Inflammatory macrophage treated with lipopolysaccharide for 4 hours (primary cell): ENCODE data around the gene FAM193A.
"Not testable (repeated sequence)": the region's sequence is repeated elsewhere in the genome, so short reads cannot be mapped to it uniquely, and the experiment has no call there.

Experiments
- DNase-seq: peaks from one replicate; pipeline ENCODE4 v3.0.0-alpha.2; 2020

FAM193A gene

DNA sequence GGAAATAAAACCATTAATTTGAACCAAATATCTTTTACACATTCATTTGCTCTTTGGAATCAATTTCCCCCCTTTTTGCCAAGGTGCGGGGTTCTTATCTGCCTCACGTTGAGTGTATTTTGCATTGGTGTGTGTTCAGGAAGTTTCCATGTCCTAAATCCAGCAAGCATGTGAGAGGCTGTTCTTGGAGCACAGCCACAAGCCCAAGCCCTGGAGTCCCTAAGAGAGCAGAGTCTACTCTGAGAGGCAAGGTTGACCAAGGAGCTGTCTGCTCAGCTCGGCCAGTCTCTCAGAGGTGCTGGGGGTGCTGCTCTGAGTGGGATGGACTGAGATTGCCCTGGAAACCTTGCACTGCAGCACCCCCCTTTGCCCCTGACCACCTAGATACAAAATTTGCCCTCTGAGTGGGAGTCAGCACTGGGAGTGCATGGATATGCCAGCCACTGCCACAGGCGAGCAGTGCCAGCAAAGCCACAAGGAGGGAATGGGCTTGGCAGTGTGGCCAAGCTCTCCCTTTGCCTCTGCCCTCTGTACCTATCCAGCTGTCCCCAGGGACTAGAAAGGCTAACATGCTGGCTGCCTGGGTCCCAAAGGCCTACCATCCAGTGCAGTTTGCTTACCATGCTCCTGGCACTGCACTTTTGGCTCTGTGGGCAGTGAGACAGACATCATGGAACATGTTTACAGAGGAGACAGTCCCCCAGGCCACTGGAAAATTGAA is 20.5 kb upstream of the FAM193A start:
- DNase-seq: no peak

GRCh38 chr4:2516635-2517034 is 19.8 kb upstream of the FAM193A start:
- no peak for DNase-seq

- DNase-seq: no peak
These were observed 9.9 kb upstream of the FAM193A start for GRCh38 chr4:2526559-2526958.

DNA sequence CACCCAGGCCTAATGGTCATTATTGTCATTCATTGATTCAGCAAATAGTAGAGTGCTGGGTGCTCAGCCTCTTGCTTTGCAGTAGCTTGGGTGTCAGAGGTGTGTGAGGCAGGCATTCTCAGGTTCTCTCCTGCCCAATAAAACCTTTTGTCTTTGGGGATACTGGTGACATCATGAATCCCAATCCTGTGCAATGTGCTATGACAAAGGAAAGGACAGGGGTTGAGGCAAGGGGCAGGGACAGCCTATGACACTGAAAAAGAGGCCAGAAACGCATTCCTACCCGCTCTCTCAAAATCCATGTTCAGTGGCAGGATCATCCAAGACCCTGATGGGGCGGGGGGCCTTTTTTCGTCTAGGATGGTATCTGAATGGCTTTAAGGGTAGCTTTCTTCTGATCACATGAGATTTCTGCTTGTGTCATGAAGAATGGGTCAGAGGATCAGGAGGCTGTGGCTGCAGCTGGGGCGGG is 1.5 kb upstream of the FAM193A start:
- DNase-seq: no peak

DNA sequence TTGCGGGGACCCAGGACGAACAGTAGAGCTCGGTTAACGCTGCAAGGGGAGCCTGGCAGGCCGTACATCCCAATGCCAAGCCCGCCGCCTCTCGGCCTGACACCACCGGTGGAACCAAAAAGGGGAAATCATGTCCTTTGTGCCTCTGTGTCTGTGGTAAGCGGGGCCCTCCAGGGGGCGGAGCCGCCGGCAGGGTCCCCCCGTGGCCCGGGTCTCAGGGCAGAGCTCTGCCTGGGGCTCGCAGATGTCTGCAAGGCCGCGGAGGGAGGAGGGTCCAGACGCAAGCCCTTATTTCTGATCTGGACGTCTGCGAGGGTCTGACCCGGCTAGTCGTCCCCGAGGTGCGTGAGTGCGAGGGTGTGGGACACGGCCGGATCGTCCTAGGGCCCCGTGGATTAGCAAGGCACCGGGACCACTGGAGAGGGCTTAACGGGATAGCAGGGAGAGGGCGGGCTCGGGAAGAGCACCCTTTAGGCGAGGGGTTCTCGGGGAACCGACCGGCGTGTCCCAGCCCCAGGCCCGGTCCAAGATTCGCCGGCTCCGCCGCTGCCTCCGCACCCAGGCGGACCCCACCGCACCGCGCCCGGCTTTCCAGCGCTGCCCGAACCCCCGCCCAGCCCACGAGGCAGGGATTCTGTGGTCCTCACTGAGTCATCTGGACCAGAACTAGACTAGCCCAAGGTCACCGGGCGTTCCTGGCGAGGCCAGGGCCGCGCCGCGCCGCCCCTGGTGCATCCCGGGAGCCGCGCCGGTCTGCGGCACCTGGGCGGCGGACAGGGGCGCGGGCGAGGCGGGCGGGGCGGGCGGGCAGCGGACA is 863 bp upstream of the FAM193A start:
- peak; percentile 65 for DNase-seq

GRCh38 chr4:2537011-2537830 is 774 bp downstream of the FAM193A start:
- DNase-seq: peak; percentile 47

GRCh38 chr4:2543580-2544191 is 7.2 kb downstream of the FAM193A start:
- not testable (repeated sequence) for DNase-seq

DNA sequence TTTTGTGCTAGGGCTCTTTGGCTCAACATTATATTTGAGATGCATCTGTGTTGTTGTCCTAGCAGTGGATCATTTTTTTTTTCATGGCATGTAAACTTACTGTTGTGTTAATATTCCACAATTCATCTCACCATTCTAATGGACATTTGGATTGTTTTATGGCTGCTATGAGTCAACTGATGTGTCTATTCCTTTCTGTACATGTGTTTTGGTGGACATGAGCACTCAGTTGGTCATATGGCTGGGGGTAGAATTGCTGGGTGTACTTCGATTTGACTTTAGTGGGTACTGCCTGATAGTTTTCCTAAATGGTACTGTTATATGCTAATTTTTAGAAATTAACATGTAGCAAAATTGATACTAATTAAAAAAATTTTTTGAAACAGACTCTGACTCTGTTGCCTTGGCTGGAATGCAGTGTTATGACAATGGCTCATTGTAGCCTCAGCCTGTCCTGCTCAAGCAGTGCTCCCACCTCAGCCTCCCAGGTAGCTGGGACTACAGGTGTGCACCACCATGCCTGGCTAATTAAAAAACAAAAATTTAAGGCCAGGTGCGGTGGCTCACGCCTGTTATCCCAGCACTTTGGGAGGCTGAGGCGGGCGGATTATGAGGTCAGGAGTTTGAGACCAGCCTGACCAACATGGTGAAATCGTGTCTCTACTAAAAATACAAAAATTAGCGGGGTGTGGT is 9.0 kb downstream of the FAM193A start:
- no peak for DNase-seq

DNA sequence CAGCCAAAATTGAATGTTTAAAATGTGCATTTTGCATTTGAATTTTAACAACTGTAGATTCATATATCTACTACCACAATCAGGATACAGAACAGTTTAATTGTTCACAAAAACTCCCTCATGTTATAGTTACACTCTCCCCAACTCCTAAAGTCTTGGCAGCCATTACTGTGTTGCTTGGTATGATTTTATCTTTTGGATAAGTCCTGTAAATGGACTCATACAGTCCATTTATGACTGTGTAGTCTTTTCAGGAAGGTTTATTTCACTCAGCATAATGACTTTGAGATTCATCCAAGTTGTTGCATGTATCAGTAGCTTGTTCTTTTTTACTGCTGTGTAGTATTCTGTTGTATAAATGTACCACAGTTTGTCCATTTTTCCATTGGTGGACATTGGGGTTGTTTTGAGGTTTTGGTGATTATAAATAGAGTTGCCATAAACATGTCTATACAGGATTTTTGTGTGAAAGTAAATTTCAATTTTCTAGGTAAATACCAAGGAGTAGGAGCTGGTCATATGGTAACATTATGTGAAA is 9.9 kb downstream of the FAM193A start:
- DNase-seq: no peak

GRCh38 chr4:2546961-2547691 is 10.7 kb downstream of the FAM193A start:
- DNase-seq: not testable (repeated sequence)

DNA sequence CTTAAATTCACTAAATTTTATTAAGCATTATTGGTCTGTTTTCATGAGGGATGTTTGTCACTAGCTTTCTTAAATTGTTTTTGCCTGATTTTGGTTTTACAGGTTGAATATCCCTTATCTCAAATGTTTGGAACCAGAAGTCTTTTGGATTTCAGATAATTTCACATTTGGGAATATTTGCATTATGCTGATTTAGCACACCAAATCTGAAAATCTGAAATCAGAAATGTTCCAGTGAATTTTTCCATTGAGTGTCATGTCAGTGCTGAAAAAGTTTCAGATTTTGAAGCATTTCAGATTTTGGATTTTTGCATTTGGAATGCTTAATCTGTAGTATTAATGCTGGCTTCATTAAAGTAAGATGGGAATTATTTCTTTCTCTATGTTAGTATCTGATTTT is 14.7 kb downstream of the FAM193A start:
- no peak for DNase-seq

DNA sequence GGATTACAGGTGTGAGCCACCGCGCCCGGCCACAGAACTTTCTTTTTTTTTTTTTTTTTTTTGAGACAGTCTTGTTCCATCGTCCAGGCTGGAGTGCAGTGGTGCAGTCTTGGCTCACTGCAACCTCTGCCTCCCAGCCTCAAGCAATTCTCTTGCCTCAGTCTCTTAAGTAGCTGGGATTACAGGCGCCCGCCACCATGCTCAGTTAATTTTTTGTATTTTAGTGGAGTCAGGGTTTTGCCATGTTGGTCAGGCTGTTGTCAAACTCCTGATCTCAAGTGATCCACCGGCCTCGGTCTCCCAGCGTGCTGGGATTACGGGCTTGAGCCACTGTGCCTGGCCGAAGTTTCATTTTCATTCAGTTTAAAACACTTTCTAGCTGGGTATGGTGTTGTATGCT is 16.4 kb downstream of the FAM193A start:
- DNase-seq: no peak

- no peak for DNase-seq
These were observed 21.9 kb downstream of the FAM193A start for GRCh38 chr4:2558301-2558700.

- DNase-seq: no peak
These were observed 23.7 kb downstream of the FAM193A start for GRCh38 chr4:2560167-2560566.

- DNase-seq: no peak
These were observed 29.1 kb downstream of the FAM193A start for GRCh38 chr4:2565533-2565932.

DNA sequence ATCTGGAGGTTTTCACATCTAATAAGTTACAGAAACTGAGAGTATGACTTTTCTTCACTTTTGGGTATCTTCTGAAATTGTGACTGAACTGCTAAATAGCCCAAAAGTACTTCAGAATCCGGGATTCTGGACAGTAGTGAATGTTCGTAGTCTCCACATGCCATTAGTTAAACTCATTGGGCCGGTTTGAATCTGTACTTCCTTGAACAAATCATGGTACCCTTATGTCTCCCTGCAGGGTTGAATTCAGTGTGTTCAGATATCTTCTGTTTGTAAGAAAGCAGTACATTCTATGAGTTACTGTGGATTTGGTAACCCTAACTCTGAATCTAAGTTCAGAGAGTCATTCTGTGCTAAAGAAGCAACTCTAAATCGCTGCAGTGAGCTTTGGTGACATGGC is 33.6 kb downstream of the FAM193A start:
- no peak for DNase-seq

- peak; percentile 44 for DNase-seq
These were observed 34.2 kb downstream of the FAM193A start for GRCh38 chr4:2570551-2571222.

DNA sequence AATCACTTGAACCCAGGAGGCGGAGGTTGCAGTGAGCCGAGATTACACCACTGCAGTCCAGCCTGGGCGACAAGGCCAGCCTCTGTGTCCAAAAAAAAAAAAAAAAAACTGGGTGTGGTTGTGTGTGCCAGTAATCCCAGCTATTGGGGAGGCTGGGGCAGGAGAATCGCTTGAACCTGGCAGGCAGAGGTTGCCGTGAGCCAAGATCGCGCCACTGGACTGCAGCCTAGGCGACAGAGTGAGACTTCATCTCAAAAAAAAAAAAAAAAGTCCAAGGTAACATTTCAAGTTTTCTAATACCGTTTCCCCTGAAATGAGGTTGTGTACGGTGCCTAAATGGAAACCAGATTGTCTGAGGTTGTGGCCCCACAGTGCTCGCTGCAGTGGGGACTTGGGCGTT is 35.6 kb downstream of the FAM193A start:
- DNase-seq: no peak

GRCh38 chr4:2572866-2573265 is 36.4 kb downstream of the FAM193A start:
- DNase-seq: peak; percentile 30

DNA sequence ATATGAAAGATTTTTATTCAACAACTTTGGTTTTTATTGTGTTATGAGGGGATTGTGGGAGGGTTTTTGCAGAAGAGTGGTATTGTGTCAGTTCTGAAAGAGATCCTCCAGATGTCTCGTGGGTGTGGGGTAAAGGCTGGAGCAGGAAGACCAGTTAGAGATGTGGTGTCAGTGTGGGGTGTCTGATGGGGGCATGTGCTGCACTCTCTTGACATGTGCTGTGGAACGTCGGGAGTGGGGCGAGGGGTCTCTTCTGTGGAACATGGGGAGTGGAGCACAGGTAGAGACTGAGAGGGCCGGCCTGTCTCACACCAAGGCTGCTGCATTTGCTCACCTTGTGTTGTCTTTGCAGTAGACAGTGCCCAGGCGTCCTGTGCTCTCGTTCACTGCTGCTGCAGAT is 37.6 kb downstream of the FAM193A start:
- DNase-seq: peak; percentile 20

DNA sequence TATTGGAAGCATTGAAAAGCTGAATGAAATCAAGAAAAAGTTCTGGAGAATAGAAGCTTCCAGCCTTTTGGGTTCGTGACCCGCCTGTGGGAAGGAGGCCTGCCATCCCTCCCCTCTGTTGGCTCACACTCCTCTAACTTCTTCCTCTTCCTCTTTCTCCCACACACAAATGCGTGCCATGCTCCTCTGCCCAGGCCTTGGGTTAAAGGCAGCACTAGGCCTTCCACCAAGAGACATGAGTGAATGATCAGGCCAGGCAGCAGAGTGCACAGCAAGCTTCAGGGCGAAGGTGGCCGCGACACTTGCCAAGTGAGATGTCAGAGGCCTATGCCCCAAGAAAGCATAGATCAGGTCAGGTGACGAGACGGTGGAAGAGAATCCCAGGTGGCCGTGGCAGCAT is 38.4 kb downstream of the FAM193A start:
- peak; percentile 78 for DNase-seq
